CD14-positive monocyte (primary cell): ENCODE measurements around the gene PHF21B. TPM values are rescaled to one million over a fixed set of nuclear protein-coding genes. Genes with fewer than 3 reads are reported as not detected.

Experiments
- DNase-seq, 3 donors: peaks; one replicate each; pipeline ENCODE4 v3.0.0-alpha.2; 2011 to 2022
- H2AFZ ChIP-seq: 2 replicates; pipeline ENCODE4 v1.6.0; 2012; ENCODE audit warnings: mild to moderate bottlenecking, low read depth, low read length, inconsistent platforms; ENCODE audit not compliant: insufficient read depth, poor library complexity, severe bottlenecking
- H3K27ac ChIP-seq, 2 donors: 1 replicate in 1 of 2; 2 replicates in 1 of 2; pipeline ENCODE4 v1.5.1; 2012 to 2013; ENCODE audit warnings: low read length in 2 of 2, control low read depth in 1 of 2, inconsistent platforms in 1 of 2, low read depth in 1 of 2, mild to moderate bottlenecking in 1 of 2
- H3K27me3 ChIP-seq, 2 donors: one replicate each; pipeline versions ENCODE4 v1.6.0 to v1.6.1; 2011 to 2013; ENCODE audit warnings: low read length in 2 of 2; ENCODE audit not compliant: control insufficient read depth in 2 of 2, insufficient read depth in 2 of 2
- H3K36me3 ChIP-seq, 2 donors: replicated peaks in 1 of 2; 1 replicate in 1 of 2; 2 replicates in 1 of 2; pipeline versions ENCODE4 v1.5.1 to v1.6.1; 2012 to 2013; ENCODE audit warnings: low read length in 2 of 2, control low read depth in 1 of 2, inconsistent platforms in 1 of 2, mild to moderate bottlenecking in 1 of 2; ENCODE audit not compliant: insufficient read depth in 2 of 2, control insufficient read depth in 1 of 2
- H3K4me1 ChIP-seq, 2 donors: 1 replicate in 1 of 2; 2 replicates in 1 of 2; pipeline versions ENCODE4 v1.5.1 to v1.6.1; 2012 to 2013; ENCODE audit warnings: low read length in 2 of 2, control low read depth in 1 of 2, inconsistent platforms in 1 of 2, mild to moderate bottlenecking in 1 of 2, moderate library complexity in 1 of 2; ENCODE audit not compliant: insufficient read depth in 2 of 2, control insufficient read depth in 1 of 2
- H3K4me2 ChIP-seq: replicated peaks from 2 replicates; pipeline ENCODE3; 2012; ENCODE audit warnings: low read length, moderate library complexity, mild to moderate bottlenecking; ENCODE audit not compliant: poor library complexity, severe bottlenecking; ENCODE audit errors: extremely low read depth
- H3K4me3 ChIP-seq, 3 experiments: fragments of 200-600 bp in 1 of 3; sonication (generic) in 1 of 3; replicated peaks in 1 of 3; 1 replicate in 2 of 3; 2 replicates in 1 of 3; pipeline ENCODE4 v1.5.1; 2011 to 2013; ENCODE audit warnings: low read length in 3 of 3, mild to moderate bottlenecking in 3 of 3, control low read depth in 2 of 3, low read depth in 2 of 3, inconsistent platforms in 1 of 3, moderate library complexity in 1 of 3
- H3K79me2 ChIP-seq: 2 replicates; pipeline ENCODE4 v1.6.0; 2012; ENCODE audit warnings: mild to moderate bottlenecking, control low read depth, inconsistent platforms, low read length, moderate library complexity; ENCODE audit not compliant: insufficient read depth
- H3K9ac ChIP-seq: 2 replicates; pipeline ENCODE4 v1.6.0; 2017; ENCODE audit warnings: low read length, mild to moderate bottlenecking; ENCODE audit not compliant: insufficient read depth, poor library complexity, severe bottlenecking
- H3K9me3 ChIP-seq, 2 donors: replicated peaks in 1 of 2; 1 replicate in 1 of 2; 2 replicates in 1 of 2; pipeline versions ENCODE4 v1.5.1 to v1.6.1; 2012 to 2013; ENCODE audit warnings: low read length in 2 of 2, control low read depth in 1 of 2; ENCODE audit not compliant: control insufficient read depth in 1 of 2, insufficient read depth in 1 of 2
- H4K20me1 ChIP-seq: 2 replicates; pipeline ENCODE4 v1.6.0; 2012; ENCODE audit warnings: mild to moderate bottlenecking, low read length, control low read depth, moderate library complexity; ENCODE audit not compliant: insufficient read depth
- H3K27ac Mint-ChIP-seq, 7 donors: one replicate each; pipeline ENCODE4 v1.8.0; 2020; ENCODE audit warnings: mild to moderate bottlenecking in 7 of 7, mixed read lengths in 7 of 7, moderate library complexity in 6 of 7, inconsistent platforms in 2 of 7
- H3K27me3 Mint-ChIP-seq, 3 donors: one replicate each; pipeline ENCODE4 v1.8.0; 2021 to 2022; ENCODE audit warnings: low read depth in 3 of 3, mild to moderate bottlenecking in 3 of 3, mixed read lengths in 3 of 3, moderate library complexity in 3 of 3, inconsistent platforms in 1 of 3
- H3K36me3 Mint-ChIP-seq, 2 donors: one replicate each; pipeline ENCODE4 v1.8.0; 2020; ENCODE audit warnings: mixed read lengths in 2 of 2, inconsistent platforms in 1 of 2, mild to moderate bottlenecking in 1 of 2
- H3K4me1 Mint-ChIP-seq: one replicate; pipeline ENCODE4 v1.8.0; 2020; ENCODE audit warnings: mild to moderate bottlenecking, mixed read lengths
- H3K4me3 Mint-ChIP-seq, 2 donors: one replicate each; pipeline ENCODE4 v1.8.0; 2020; ENCODE audit warnings: mild to moderate bottlenecking in 2 of 2, mixed read lengths in 2 of 2, moderate library complexity in 1 of 2
- H3K9me3 Mint-ChIP-seq, 7 donors: one replicate each; pipeline ENCODE4 v1.8.0; 2020 to 2022; ENCODE audit warnings: mixed read lengths in 7 of 7, mild to moderate bottlenecking in 6 of 7, moderate library complexity in 6 of 7, inconsistent platforms in 2 of 7
- CTCF ChIP-seq: fragments of 200-600 bp; IDR thresholded peaks from one replicate; pipeline ENCODE4 v1.8.0; 2022; ENCODE audit warnings: antibody characterized with exemption, mild to moderate bottlenecking
- WGBS: methylation state at CpG from one replicate; pipeline ENCODE4 v1.1.5; 2013; ENCODE audit warnings: missing lambda C conversion rate; ENCODE audit not compliant: insufficient coverage; 5-methylcytosine and 5-hydroxymethylcytosine counted together
- intact Hi-C, 2 donors: fragments of 100-400 bp; cut with micrococcal nuclease; formaldehyde crosslinking; loops; one replicate each; pipeline versions ENCODE4 v1.15.0 to v1.15.1; 2023
- polyA plus RNA-seq, 3 donors: library from polyadenylated mRNA; depleted of rRNA in 1 of 3; unstranded in 2 of 3; stranded (reverse) in 1 of 3; fragments of 300-500 nt in 2 of 3; fragments of >200 nt in 1 of 3; fragmentation: Illumina TruSeq in 2 of 3; gene quantifications; 1 replicate in 2 of 3; 2 replicates in 1 of 3; pipeline ENCODE4 v1.2.3, GENCODE V29; 2012 to 2021

Gene PHF21B
- polyA plus RNA-seq, 3 donors = not detected

- WGBS = no CpG with 5 or more reads among the region's 3 CpGs
- Mint-ChIP-seq H3K27ac (no peak overlapping the region), H3K4me3 (no peak overlapping the region), H3K9me3 (peaks cover 10 to 21% (median 18%) of the 10 kb centered on the region in 7 donors), H3K36me3 (no peaks in the 10 kb centered on the region), H3K4me1 (no peaks in the 10 kb centered on the region), H3K27me3 (peaks cover 3 to 7% (median 6%) of the 10 kb centered on the region in 3 donors)
- H3K27ac ChIP-seq = no peak overlapping the region
- no peaks in the 10 kb centered on the region for H3K79me2 ChIP-seq
- no peak overlapping the region for H3K9ac ChIP-seq
- no peak for DNase-seq
- H3K36me3 ChIP-seq = no peaks in the 10 kb centered on the region
- H3K9me3 ChIP-seq = peaks cover 12 to 24% of the 10 kb centered on the region in 2 donors
- H3K4me3 ChIP-seq = no peak overlapping the region
- no peak overlapping the region for H3K4me2 ChIP-seq
- no peaks in the 10 kb centered on the region for H3K4me1 ChIP-seq
- no peaks in the 10 kb centered on the region for H4K20me1 ChIP-seq
- intact Hi-C loops = no loop called here
- H3K27me3 ChIP-seq = no peaks in the 10 kb centered on the region
- H2AFZ ChIP-seq = no peak overlapping the region
- TF ChIP-seq CTCF = no peak
Measured at GRCh38 chr22:44871782-44872181, 138.0 kb downstream of the PHF21B start.

- Histone ChIP-seq H3K9me3 (peaks cover 8 to 23% of the 10 kb centered on the region in 2 donors), H2AFZ (no peak overlapping the region), H4K20me1 (no peaks in the 10 kb centered on the region), H3K79me2 (no peaks in the 10 kb centered on the region), H3K36me3 (no peaks in the 10 kb centered on the region), H3K4me2 (no peak overlapping the region), H3K27me3 (no peaks in the 10 kb centered on the region), H3K9ac (no peak overlapping the region), H3K4me3 (no peak overlapping the region), H3K4me1 (no peaks in the 10 kb centered on the region), H3K27ac (no peak overlapping the region)
- no peak overlapping the region for H3K4me3 Mint-ChIP-seq
- no peak for TF ChIP-seq CTCF
- WGBS = 20% methylated on average over 5 of the region's 5 CpGs
- no peak for DNase-seq
- no peak overlapping the region for H3K27ac Mint-ChIP-seq
- intact Hi-C loops = no loop called here
- H3K9me3 Mint-ChIP-seq = peaks cover 6 to 18% (median 15%) of the 10 kb centered on the region in 7 donors
- peaks cover 3 to 9% (median 4%) of the 10 kb centered on the region in 3 donors for H3K27me3 Mint-ChIP-seq
- no peaks in the 10 kb centered on the region for H3K36me3 Mint-ChIP-seq
- no peaks in the 10 kb centered on the region for H3K4me1 Mint-ChIP-seq
Measured at GRCh38 chr22:44870021-44870420, 139.8 kb downstream of the PHF21B start.
